ENCODE measurements around the gene INHA.

The INHA gene

GRCh38 chr2:219538504-219538951, 33.6 kb upstream of the INHA start:
- no peak overlapping the region for H3K4me3 ChIP-seq
- H3K4me1 ChIP-seq: peaks cover 19 to 60% (median 44%) of the 10 kb centered on the region in 10 experiments
- H3K36me3 ChIP-seq: peaks cover 0 to 19% (median 10%) of the 10 kb centered on the region in 11 experiments; a peak in 7 of 22 replicates
- H3K4me2 ChIP-seq: peak overlapping the region in 9 of 11 experiments; percentile 2 to 36 (median 23); a peak in 11 of 22 replicates
- TF ChIP-seq Cebpa-rat (IDR thresholded peaks at IDR 0.05): no peak
- H3K27ac ChIP-seq: no peak overlapping the region; a peak in 1 of 22 replicates
- H3K9ac ChIP-seq: peak overlapping the region in 2 of 11 experiments; percentile 10 to 57; a peak in 3 of 22 replicates
- H4K20me1 ChIP-seq: peaks cover 0 to 61% (median 23%) of the 10 kb centered on the region in 11 experiments; a peak in 18 of 22 replicates
- H3K27me3 ChIP-seq: peaks cover 11 to 18% (median 15%) of the 10 kb centered on the region in 11 experiments; a peak in 17 of 22 replicates
- no peaks in the 10 kb centered on the region for H3K9me3 ChIP-seq (replicated peaks in 1 of 11)

GRCh38 chr2:219538956-219539788, 32.9 kb upstream of the INHA start:
- peak overlapping the region in 5 of 11 experiments; percentile 2 to 36 (median 23); a peak in 7 of 22 replicates for H3K4me2 ChIP-seq
- peaks cover 0 to 64% (median 23%) of the 10 kb centered on the region in 11 experiments; a peak in 18 of 22 replicates for H4K20me1 ChIP-seq
- no peak for TF ChIP-seq Cebpa-rat (IDR thresholded peaks at IDR 0.05)
- peaks cover 0 to 19% (median 10%) of the 10 kb centered on the region in 11 experiments; a peak in 7 of 22 replicates for H3K36me3 ChIP-seq
- H3K4me1 ChIP-seq: peaks cover 21 to 63% (median 48%) of the 10 kb centered on the region in 10 experiments
- H3K27me3 ChIP-seq: peaks cover 11 to 20% (median 17%) of the 10 kb centered on the region in 11 experiments; a peak in 17 of 22 replicates
- no peak overlapping the region for H3K27ac ChIP-seq
- no peaks in the 10 kb centered on the region for H3K9me3 ChIP-seq (replicated peaks in 1 of 11)
- H3K9ac ChIP-seq: peak overlapping the region in 2 of 11 experiments; percentile 10 to 57; a peak in 1 of 22 replicates
- no peak overlapping the region for H3K4me3 ChIP-seq

GRCh38 chr2:219539926-219540678, 32.0 kb upstream of the INHA start:
- H3K4me3 ChIP-seq: no peak overlapping the region
- peaks cover 0 to 70% (median 29%) of the 10 kb centered on the region in 11 experiments; a peak in 19 of 22 replicates for H4K20me1 ChIP-seq
- no peak overlapping the region; a peak in 1 of 22 replicates for H3K4me2 ChIP-seq
- H3K27ac ChIP-seq: no peak overlapping the region
- peaks cover 0 to 19% (median 10%) of the 10 kb centered on the region in 11 experiments; a peak in 7 of 22 replicates for H3K36me3 ChIP-seq
- peaks cover 12 to 29% (median 26%) of the 10 kb centered on the region in 11 experiments; a peak in 17 of 22 replicates for H3K27me3 ChIP-seq
- H3K9ac ChIP-seq: no peak overlapping the region
- H3K9me3 ChIP-seq (replicated peaks in 1 of 11): no peaks in the 10 kb centered on the region
- H3K4me1 ChIP-seq: peaks cover 27 to 68% (median 53%) of the 10 kb centered on the region in 10 experiments
- no peak for TF ChIP-seq Cebpa-rat (IDR thresholded peaks at IDR 0.05)

- Histone ChIP-seq H3K4me2 (peak overlapping the region in 9 of 11 experiments; percentile 93 to 100 (median 98); a peak in 14 of 22 replicates), H3K9ac (no peak overlapping the region), H3K27me3 (peaks cover 20 to 37% (median 33%) of the 10 kb centered on the region in 11 experiments; a peak in 18 of 22 replicates), H3K36me3 (peaks cover 0 to 19% (median 10%) of the 10 kb centered on the region in 11 experiments; a peak in 7 of 22 replicates), H4K20me1 (peaks cover 0 to 79% (median 29%) of the 10 kb centered on the region in 11 experiments; a peak in 19 of 22 replicates), H3K4me3 (no peak overlapping the region), H3K27ac (no peak overlapping the region), H3K9me3 (replicated peaks in 1 of 11) (no peaks in the 10 kb centered on the region), H3K4me1 (peaks cover 27 to 68% (median 53%) of the 10 kb centered on the region in 10 experiments)
- no peak for TF ChIP-seq Cebpa-rat (IDR thresholded peaks at IDR 0.05)
Observed at GRCh38 chr2:219540784-219541504, 31.2 kb upstream of the INHA start.

DNA sequence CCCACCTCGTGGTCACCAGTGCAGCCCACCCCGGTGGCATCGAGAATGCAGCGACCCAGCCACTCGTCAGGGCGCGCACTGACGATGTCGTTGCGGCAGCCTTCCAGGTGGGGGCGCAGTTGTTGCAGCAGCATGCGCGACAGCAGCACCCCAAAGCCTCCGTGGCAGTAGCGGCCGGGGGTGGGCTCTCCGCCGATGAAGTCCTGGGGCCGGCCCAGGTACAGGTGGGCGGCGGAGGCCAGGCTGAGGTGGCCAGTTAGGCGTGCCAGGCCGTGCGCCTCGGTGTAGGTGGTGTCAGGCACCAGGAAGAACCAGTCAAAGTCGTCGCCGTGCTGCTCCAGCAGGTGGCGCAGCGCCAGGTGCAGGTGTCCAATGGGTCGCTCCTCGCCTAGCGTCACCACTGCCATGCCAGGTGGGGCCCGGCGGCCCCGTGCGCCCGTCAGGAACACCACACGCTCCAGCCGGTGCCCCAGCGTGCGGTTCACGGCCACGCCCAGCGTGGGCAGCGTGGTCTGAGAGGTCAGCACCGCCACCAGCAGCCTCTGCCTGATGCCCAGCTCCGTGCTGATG, 30.4 kb upstream of the INHA start:
- peak overlapping the region; percentile 39 to 81 (median 64); a peak in 18 of 20 replicates for H3K4me3 ChIP-seq
- peaks cover 0 to 79% (median 29%) of the 10 kb centered on the region in 11 experiments; a peak in 19 of 22 replicates for H4K20me1 ChIP-seq
- peaks cover 22 to 40% (median 33%) of the 10 kb centered on the region in 11 experiments; a peak in 18 of 22 replicates for H3K27me3 ChIP-seq
- H3K4me2 ChIP-seq: peak overlapping the region; percentile 87 to 100 (median 97)
- TF ChIP-seq Cebpa-rat (IDR thresholded peaks at IDR 0.05): no peak
- peaks cover 0 to 19% (median 10%) of the 10 kb centered on the region in 11 experiments; a peak in 7 of 22 replicates for H3K36me3 ChIP-seq
- H3K9ac ChIP-seq: peak overlapping the region in 2 of 11 experiments; percentile 49 to 64; a peak in 3 of 22 replicates
- peaks cover 27 to 68% (median 52%) of the 10 kb centered on the region in 10 experiments for H3K4me1 ChIP-seq
- no peaks in the 10 kb centered on the region for H3K9me3 ChIP-seq (replicated peaks in 1 of 11)
- H3K27ac ChIP-seq: no peak overlapping the region

GRCh38 chr2:219542931-219543595, 29.0 kb upstream of the INHA start:
- TF ChIP-seq Cebpa-rat (IDR thresholded peaks at IDR 0.05): no peak
- Histone ChIP-seq H3K27ac (peak overlapping the region in 10 of 11 experiments; percentile 6 to 66 (median 52); a peak in 16 of 22 replicates), H3K9ac (peak overlapping the region; percentile 54 to 85 (median 75)), H3K4me2 (peak overlapping the region; percentile 87 to 100 (median 97)), H3K27me3 (peaks cover 22 to 40% (median 33%) of the 10 kb centered on the region in 11 experiments; a peak in 18 of 22 replicates), H3K4me3 (peak overlapping the region; percentile 71 to 81 (median 77)), H3K4me1 (peaks cover 23 to 55% (median 39%) of the 10 kb centered on the region in 10 experiments), H3K36me3 (peaks cover 0 to 19% (median 10%) of the 10 kb centered on the region in 11 experiments; a peak in 7 of 22 replicates), H4K20me1 (peaks cover 0 to 76% (median 29%) of the 10 kb centered on the region in 11 experiments; a peak in 19 of 22 replicates), H3K9me3 (replicated peaks in 1 of 11) (no peaks in the 10 kb centered on the region)
